SU-DHL-6 (cell line): ENCODE results near the gene FNTB.

ENCODE experiments used
- H2AFZ ChIP-seq: fragments of 200-600 bp; sonication (generic); 2 replicates; pipeline ENCODE4 v1.6.1; 2014; ENCODE audit warnings: low read depth, mild to moderate bottlenecking, moderate library complexity, mixed read lengths, antibody characterized with exemption, low read length; ENCODE audit not compliant: severe bottlenecking
- H3F3A ChIP-seq: fragments of 200-600 bp; shearing (Covaris generic); 2 replicates; pipeline ENCODE4 v1.6.0; 2016; ENCODE audit warnings: antibody characterized with exemption, mild to moderate bottlenecking; ENCODE audit not compliant: insufficient read depth
- H3K27ac ChIP-seq: fragments of 200-600 bp; sonication (generic); 2 replicates; pipeline ENCODE4 v1.5.1; 2016; ENCODE audit warnings: low read depth, mild to moderate bottlenecking, low read length, moderate library complexity, mixed read lengths
- H3K27me3 ChIP-seq: fragments of 200-600 bp; sonication (generic), shearing (Covaris generic); 2 replicates; pipeline ENCODE4 v1.6.0; 2014; ENCODE audit warnings: mild to moderate bottlenecking, low read length
- H3K36me3 ChIP-seq: fragments of 200-600 bp; sonication (generic); 2 replicates; pipeline ENCODE4 v1.6.1; 2014; ENCODE audit warnings: mild to moderate bottlenecking, low read length, mixed read lengths
- H3K4me2 ChIP-seq: fragments of 300-600, 200-600 bp; shearing (Covaris generic), sonication (generic); 2 replicates; pipeline ENCODE4 v1.6.0; 2014; ENCODE audit warnings: low read length, low read depth, mild to moderate bottlenecking; ENCODE audit not compliant: poor library complexity, severe bottlenecking
- H3K4me3 ChIP-seq: fragments of 200-600 bp; sonication (generic); 2 replicates; pipeline ENCODE4 v1.5.1; 2014; ENCODE audit warnings: antibody characterized with exemption, low read length, mild to moderate bottlenecking, mixed read lengths; ENCODE audit not compliant: insufficient read depth, poor library complexity, severe bottlenecking
- H3K79me2 ChIP-seq: fragments of 200-600 bp; sonication (generic); 2 replicates; pipeline ENCODE4 v1.6.1; 2014; ENCODE audit warnings: mild to moderate bottlenecking, low read length, moderate library complexity; ENCODE audit not compliant: insufficient read depth
- H3K9ac ChIP-seq: fragments of 200-600 bp; sonication (generic); 2 replicates; pipeline ENCODE4 v1.7.0; 2014; ENCODE audit warnings: mild to moderate bottlenecking, low read length
- H3K9me2 ChIP-seq: fragments of 200-600 bp; sonication (generic); replicated peaks from 2 replicates; pipeline ENCODE4 v1.6.1; 2014; ENCODE audit warnings: low read length; ENCODE audit not compliant: insufficient read depth
- H3K9me3 ChIP-seq: fragments of 200-600 bp; sonication (generic); 2 replicates; pipeline ENCODE4 v1.6.1; 2014; ENCODE audit warnings: low read length, mixed read lengths; ENCODE audit not compliant: insufficient read depth
- H4K20me1 ChIP-seq: fragments of 200-600 bp; sonication (generic); 2 replicates; pipeline ENCODE4 v1.6.1; 2014; ENCODE audit warnings: low read depth, mild to moderate bottlenecking, antibody characterized with exemption, low read length, moderate library complexity, mixed read lengths
- EZH2phosphoT487 ChIP-seq: fragments of 200-600 bp; sonication (generic), shearing (Covaris generic); conservative IDR thresholded peaks from 2 replicates; pipeline ENCODE4 v1.6.1; 2018; ENCODE audit warnings: mild to moderate bottlenecking, antibody characterized with exemption, low read length, moderate library complexity, mixed read lengths
- TF ChIP-seq, protein P1 (sequence below): fragments of 200-600 bp; sonication (generic); IDR thresholded peaks from one replicate; pipeline ENCODE4 v1.5.1; 2017; ENCODE audit warnings: antibody characterized with exemption, mild to moderate bottlenecking, low read length, moderate library complexity; ENCODE audit not compliant: insufficient read depth, poor library complexity, severe bottlenecking

Gene FNTB

DNA sequence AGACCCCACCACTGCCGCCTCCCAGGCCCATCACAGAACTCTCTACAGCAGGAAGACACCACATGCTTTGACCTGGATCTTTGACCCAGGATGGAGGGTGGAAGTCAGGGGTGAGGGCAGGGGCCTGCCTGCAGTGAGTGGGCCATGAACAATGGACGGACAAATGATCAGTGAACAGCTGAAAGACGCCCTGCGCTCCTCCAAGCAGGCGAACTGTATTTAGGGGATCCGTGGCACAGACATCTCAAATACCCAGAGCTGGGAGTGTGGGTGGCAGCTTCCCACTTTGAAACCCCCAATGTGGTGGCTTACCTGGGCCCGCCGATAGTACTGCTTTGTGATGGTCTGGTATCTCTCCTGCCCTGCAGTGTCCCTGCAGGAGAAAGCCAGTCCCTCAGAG lies 35.4 kb upstream of the FNTB start:
- H3K27me3 ChIP-seq: no peaks in the 10 kb centered on the region
- no peak overlapping the region for H3K4me3 ChIP-seq
- H3K9me2 ChIP-seq: no peaks in the 10 kb centered on the region
- H3K9me3 ChIP-seq: no peaks in the 10 kb centered on the region
- H3K9ac ChIP-seq: no peak overlapping the region
- no peaks in the 10 kb centered on the region for H3K79me2 ChIP-seq
- no peaks in the 10 kb centered on the region for H3K36me3 ChIP-seq
- TF ChIP-seq EZH2phosphoT487: no peak
- TF ChIP-seq, protein P1, sequence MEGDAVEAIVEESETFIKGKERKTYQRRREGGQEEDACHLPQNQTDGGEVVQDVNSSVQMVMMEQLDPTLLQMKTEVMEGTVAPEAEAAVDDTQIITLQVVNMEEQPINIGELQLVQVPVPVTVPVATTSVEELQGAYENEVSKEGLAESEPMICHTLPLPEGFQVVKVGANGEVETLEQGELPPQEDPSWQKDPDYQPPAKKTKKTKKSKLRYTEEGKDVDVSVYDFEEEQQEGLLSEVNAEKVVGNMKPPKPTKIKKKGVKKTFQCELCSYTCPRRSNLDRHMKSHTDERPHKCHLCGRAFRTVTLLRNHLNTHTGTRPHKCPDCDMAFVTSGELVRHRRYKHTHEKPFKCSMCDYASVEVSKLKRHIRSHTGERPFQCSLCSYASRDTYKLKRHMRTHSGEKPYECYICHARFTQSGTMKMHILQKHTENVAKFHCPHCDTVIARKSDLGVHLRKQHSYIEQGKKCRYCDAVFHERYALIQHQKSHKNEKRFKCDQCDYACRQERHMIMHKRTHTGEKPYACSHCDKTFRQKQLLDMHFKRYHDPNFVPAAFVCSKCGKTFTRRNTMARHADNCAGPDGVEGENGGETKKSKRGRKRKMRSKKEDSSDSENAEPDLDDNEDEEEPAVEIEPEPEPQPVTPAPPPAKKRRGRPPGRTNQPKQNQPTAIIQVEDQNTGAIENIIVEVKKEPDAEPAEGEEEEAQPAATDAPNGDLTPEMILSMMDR: no peak
- no peak overlapping the region for H3K4me2 ChIP-seq
- H3F3A ChIP-seq: no peaks in the 10 kb centered on the region
- no peak overlapping the region for H3K27ac ChIP-seq
- no peaks in the 10 kb centered on the region for H4K20me1 ChIP-seq
- no peak overlapping the region for H2AFZ ChIP-seq

DNA sequence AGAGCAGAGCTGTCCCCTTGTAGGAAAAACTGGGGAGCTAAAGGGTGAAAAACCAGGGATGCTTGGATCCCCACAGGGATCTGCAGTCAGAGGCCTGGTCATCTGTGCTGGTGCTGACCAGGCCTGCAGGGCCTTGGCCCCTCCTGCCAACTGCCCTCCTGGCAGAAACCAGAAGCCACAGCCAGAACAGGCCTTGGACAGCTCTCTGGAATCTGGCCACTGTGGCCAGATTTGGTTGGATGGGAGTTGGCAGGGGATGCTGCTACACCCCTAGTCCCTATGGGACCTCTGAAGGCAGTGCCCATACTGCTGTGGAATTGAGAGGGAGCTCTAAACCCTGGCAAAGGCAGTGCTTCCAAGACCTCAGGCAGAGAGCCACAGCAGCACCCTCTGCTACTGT lies 35.0 kb upstream of the FNTB start:
- H3K9me3 ChIP-seq: no peaks in the 10 kb centered on the region
- H4K20me1 ChIP-seq: no peaks in the 10 kb centered on the region
- no peak overlapping the region for H3K4me2 ChIP-seq
- no peaks in the 10 kb centered on the region for H3K9me2 ChIP-seq
- no peak for TF ChIP-seq EZH2phosphoT487
- TF ChIP-seq, protein P1: no peak
- H3K27me3 ChIP-seq: no peaks in the 10 kb centered on the region
- H3K9ac ChIP-seq: no peak overlapping the region
- H2AFZ ChIP-seq: no peak overlapping the region
- H3K27ac ChIP-seq: no peak overlapping the region
- H3K79me2 ChIP-seq: no peaks in the 10 kb centered on the region
- no peaks in the 10 kb centered on the region for H3K36me3 ChIP-seq
- no peaks in the 10 kb centered on the region for H3F3A ChIP-seq
- H3K4me3 ChIP-seq: no peak overlapping the region

DNA sequence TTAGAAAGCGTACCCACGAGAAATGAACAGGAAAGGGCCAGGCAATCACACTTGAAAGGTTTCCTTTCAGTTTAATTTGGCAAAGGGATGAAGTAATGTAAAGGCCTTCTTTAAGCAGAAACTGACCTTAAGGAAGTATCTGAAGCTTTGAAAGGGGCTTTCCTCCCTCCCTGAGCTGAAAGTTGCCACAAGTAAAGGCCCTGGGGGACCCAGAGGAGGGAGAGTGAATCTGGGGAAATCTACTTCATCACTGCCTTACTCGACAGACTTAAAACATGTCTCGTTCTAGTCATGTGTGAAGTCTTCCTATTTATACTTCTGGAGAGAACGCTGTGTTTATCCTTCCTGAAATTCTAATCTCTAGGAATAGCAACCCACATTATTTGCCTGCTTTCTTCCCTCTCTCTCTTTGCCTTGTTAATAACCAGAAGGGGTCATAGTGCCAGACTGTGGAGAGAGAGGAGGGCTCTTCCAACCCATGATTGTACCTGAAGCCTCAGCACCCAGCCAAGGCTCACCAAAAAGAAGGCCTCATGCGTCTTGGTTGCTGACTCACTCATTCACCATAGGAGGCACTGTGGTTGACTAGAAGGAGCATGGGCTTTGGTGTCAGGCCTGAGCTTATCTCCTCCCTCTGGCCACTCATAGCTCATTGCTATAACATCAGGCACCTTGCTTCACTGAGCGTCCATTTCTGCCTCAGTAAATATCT lies 33.9 kb upstream of the FNTB start:
- H3K9ac ChIP-seq: no peak overlapping the region
- no peak overlapping the region for H3K4me2 ChIP-seq
- H3K4me3 ChIP-seq: no peak overlapping the region
- no peaks in the 10 kb centered on the region for H3K27me3 ChIP-seq
- H2AFZ ChIP-seq: no peak overlapping the region
- H3K9me3 ChIP-seq: no peaks in the 10 kb centered on the region
- H4K20me1 ChIP-seq: no peaks in the 10 kb centered on the region
- no peak overlapping the region for H3K27ac ChIP-seq
- H3F3A ChIP-seq: no peaks in the 10 kb centered on the region
- H3K79me2 ChIP-seq: no peaks in the 10 kb centered on the region
- H3K9me2 ChIP-seq: no peaks in the 10 kb centered on the region
- H3K36me3 ChIP-seq: no peaks in the 10 kb centered on the region
- TF ChIP-seq, protein P1: no peak
- no peak for TF ChIP-seq EZH2phosphoT487
